PFSK-1 (cell line): ENCODE results near the gene RHOJ.

Source experiments
- FOXP2 ChIP-seq: optimal IDR thresholded peaks from 2 replicates; pipeline ENCODE3; 2011; ENCODE audit warnings: borderline replicate concordance, control low read depth, inconsistent platforms; ENCODE audit not compliant: insufficient read depth; ENCODE audit errors: extremely low read length, extremely low read depth
- POLR2AphosphoS5 ChIP-seq: IDR thresholded peaks from 2 replicates; pipeline ENCODE4 v1.6.1; 2012; ENCODE audit warnings: low read depth, mild to moderate bottlenecking, control low read depth, low read length, moderate library complexity
- TAF1 ChIP-seq: IDR thresholded peaks from 2 replicates; pipeline ENCODE4 v1.6.1; 2012; ENCODE audit warnings: low read length, control low read depth, borderline replicate concordance; ENCODE audit not compliant: insufficient read depth
- TF ChIP-seq, protein P1 (sequence below), 2 experiments: IDR thresholded peaks; 2 replicates each; pipeline versions ENCODE4 v1.6.1 to v1.8.0; 2011 to 2012; ENCODE audit warnings: low read depth in 2 of 2, low read length in 2 of 2, control low read depth in 1 of 2, inconsistent platforms in 1 of 2, mild to moderate bottlenecking in 1 of 2, moderate library complexity in 1 of 2; ENCODE audit not compliant: insufficient read depth in 1 of 2

DNA sequence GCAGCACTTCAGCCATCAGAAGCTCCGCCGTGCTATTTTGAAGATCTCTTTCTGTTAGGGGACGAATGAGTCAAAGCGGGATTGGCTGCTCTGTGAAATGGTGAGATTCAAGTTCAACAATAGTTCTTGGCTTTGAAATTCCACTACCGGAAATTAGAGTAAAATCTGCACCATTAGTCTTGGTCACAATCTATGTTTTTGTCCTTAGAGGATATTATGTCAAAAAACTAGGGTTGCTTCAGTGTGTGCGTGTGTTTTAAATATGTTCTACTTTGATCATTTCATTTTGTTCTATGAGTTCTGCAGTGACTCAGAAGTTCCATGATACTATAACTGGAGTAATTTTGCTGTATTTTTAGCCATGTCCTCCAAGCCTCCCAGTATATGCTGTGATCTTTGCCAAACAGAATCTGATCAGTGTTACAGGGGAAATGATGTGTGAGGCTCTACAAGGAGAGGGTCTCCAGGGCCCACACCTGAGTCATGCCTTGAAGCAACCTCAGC, 91.9 kb downstream of the RHOJ start:
- TF ChIP-seq, protein P1, sequence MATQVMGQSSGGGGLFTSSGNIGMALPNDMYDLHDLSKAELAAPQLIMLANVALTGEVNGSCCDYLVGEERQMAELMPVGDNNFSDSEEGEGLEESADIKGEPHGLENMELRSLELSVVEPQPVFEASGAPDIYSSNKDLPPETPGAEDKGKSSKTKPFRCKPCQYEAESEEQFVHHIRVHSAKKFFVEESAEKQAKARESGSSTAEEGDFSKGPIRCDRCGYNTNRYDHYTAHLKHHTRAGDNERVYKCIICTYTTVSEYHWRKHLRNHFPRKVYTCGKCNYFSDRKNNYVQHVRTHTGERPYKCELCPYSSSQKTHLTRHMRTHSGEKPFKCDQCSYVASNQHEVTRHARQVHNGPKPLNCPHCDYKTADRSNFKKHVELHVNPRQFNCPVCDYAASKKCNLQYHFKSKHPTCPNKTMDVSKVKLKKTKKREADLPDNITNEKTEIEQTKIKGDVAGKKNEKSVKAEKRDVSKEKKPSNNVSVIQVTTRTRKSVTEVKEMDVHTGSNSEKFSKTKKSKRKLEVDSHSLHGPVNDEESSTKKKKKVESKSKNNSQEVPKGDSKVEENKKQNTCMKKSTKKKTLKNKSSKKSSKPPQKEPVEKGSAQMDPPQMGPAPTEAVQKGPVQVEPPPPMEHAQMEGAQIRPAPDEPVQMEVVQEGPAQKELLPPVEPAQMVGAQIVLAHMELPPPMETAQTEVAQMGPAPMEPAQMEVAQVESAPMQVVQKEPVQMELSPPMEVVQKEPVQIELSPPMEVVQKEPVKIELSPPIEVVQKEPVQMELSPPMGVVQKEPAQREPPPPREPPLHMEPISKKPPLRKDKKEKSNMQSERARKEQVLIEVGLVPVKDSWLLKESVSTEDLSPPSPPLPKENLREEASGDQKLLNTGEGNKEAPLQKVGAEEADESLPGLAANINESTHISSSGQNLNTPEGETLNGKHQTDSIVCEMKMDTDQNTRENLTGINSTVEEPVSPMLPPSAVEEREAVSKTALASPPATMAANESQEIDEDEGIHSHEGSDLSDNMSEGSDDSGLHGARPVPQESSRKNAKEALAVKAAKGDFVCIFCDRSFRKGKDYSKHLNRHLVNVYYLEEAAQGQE (IDR thresholded peaks at IDR 0.05; ENCODE audit: insufficient read depth in 1 of 2, low read depth in 2 of 2, low read length in 2 of 2) = no peak
- TF ChIP-seq POLR2AphosphoS5 (no peak), FOXP2 (no peak), TAF1 (no peak)
